SKM-1 treated with dmso at 0.1 percent for 144 hours (cell line): ENCODE data around the gene CLIP4.

Experiments used
- DNase-seq: peaks from one replicate; lab custom pipeline; 2025; ENCODE audit not compliant: unreplicated experiment; lab: John Stamatoyannopoulos, UW

The CLIP4 gene

GRCh38 chr2:29218550-29219125, 103.4 kb downstream of the CLIP4 start:
- DNase-seq = no peak

- no peak for DNase-seq
Measured at GRCh38 chr2:29219374-29219773, 104.2 kb downstream of the CLIP4 start.

- DNase-seq = no peak
Measured at GRCh38 chr2:29220506-29221270, 105.5 kb downstream of the CLIP4 start.

GRCh38 chr2:29222381-29223179, 107.4 kb downstream of the CLIP4 start:
- no peak for DNase-seq

- no peak for DNase-seq
Measured at GRCh38 chr2:29223257-29223656, 108.0 kb downstream of the CLIP4 start.

GRCh38 chr2:29223851-29224692, 108.9 kb downstream of the CLIP4 start:
- no peak for DNase-seq

GRCh38 chr2:29224693-29225551, 109.7 kb downstream of the CLIP4 start:
- DNase-seq = no peak

- no peak for DNase-seq
Measured at GRCh38 chr2:29225814-29226213, 110.6 kb downstream of the CLIP4 start.

GRCh38 chr2:29226375-29226774, 111.2 kb downstream of the CLIP4 start:
- no peak for DNase-seq

- DNase-seq = no peak
Measured at GRCh38 chr2:29226808-29227207, 111.6 kb downstream of the CLIP4 start.

- DNase-seq = no peak
Measured at GRCh38 chr2:29227935-29228675, 112.9 kb downstream of the CLIP4 start.

GRCh38 chr2:29228947-29229346, 113.7 kb downstream of the CLIP4 start:
- no peak for DNase-seq

GRCh38 chr2:29229640-29230039, 114.4 kb downstream of the CLIP4 start:
- DNase-seq = no peak

- DNase-seq = no peak
Measured at GRCh38 chr2:29232041-29232440, 116.8 kb downstream of the CLIP4 start.

GRCh38 chr2:29233428-29233827, 118.2 kb downstream of the CLIP4 start:
- DNase-seq = no peak

GRCh38 chr2:29235411-29235810, 120.2 kb downstream of the CLIP4 start:
- DNase-seq = no peak

GRCh38 chr2:29236074-29236473, 120.9 kb downstream of the CLIP4 start:
- no peak for DNase-seq

- peak; percentile 13 for DNase-seq
Measured at GRCh38 chr2:29238497-29238896, 123.3 kb downstream of the CLIP4 start.
